ENCODE measurements around the gene ANKMY1. TPM values are rescaled to one million over a fixed set of nuclear protein-coding genes. Genes with fewer than 3 reads are reported as not detected.

ANKMY1 gene
- polyA plus RNA-seq, 1 experiment = 6.8 TPM

GRCh38 chr2:240573516-240574385, 16.0 kb upstream of the ANKMY1 start:
- DNase-seq (ENCODE audit: low read depth) = no peak
- no peak for TF ChIP-seq CTCF (IDR thresholded peaks at IDR 0.05; ENCODE audit: insufficient read depth, low read depth, low read length)

GRCh38 chr2:240573071-240573515, 15.3 kb upstream of the ANKMY1 start:
- ChIA-PET CTCF (interaction anchor here (0.7 to 1.1 kb wide), 2 partner anchors 10 to 56 kb away, joined by 3 read pairs; no protein-coding TSS in a partner anchor), POLR2A (no interaction called here)
- Histone ChIP-seq H3K36me3 (ENCODE audit: control insufficient read depth, insufficient read depth, low read length) (peaks cover 30% of the 10 kb centered on the region), H3K27me3 (ENCODE audit: control insufficient read depth, insufficient read depth, low read length) (no peaks in the 10 kb centered on the region), H3K4me3 (ENCODE audit: low read depth, low read length) (no peak overlapping the region)
- no peak for TF ChIP-seq CTCF (IDR thresholded peaks at IDR 0.05; ENCODE audit: insufficient read depth, low read depth, low read length)
- no peak for DNase-seq (ENCODE audit: low read depth)

More at GRCh38 chr2:240573516-240574385, 16.0 kb upstream of the ANKMY1 start:
- Histone ChIP-seq H3K27me3 (ENCODE audit: control insufficient read depth, insufficient read depth, low read length) (no peaks in the 10 kb centered on the region), H3K36me3 (ENCODE audit: control insufficient read depth, insufficient read depth, low read length) (peaks cover 30% of the 10 kb centered on the region), H3K4me3 (ENCODE audit: low read depth, low read length) (no peak overlapping the region)
- ChIA-PET POLR2A (no interaction called here), CTCF (interaction anchor here (0.7 to 1.1 kb wide), 2 partner anchors 10 to 56 kb away, joined by 3 read pairs; no protein-coding TSS in a partner anchor)

GRCh38 chr2:240572141-240573031, 14.6 kb upstream of the ANKMY1 start:
- POLR2A ChIA-PET = no interaction called here
- no peaks in the 10 kb centered on the region for H3K27me3 ChIP-seq (ENCODE audit: control insufficient read depth, insufficient read depth, low read length)
- CTCF ChIA-PET = interaction anchor here (1.1 kb wide), 1 partner anchor 11 kb away, joined by 3 read pairs; no protein-coding TSS in a partner anchor
- H3K36me3 ChIP-seq (ENCODE audit: control insufficient read depth, insufficient read depth, low read length) = peaks cover 26% of the 10 kb centered on the region
- DNase-seq (ENCODE audit: low read depth) = no peak
- TF ChIP-seq CTCF (IDR thresholded peaks at IDR 0.05; ENCODE audit: insufficient read depth, low read depth, low read length) = no peak
- H3K4me3 ChIP-seq (ENCODE audit: low read depth, low read length) = no peak overlapping the region

GRCh38 chr2:240571314-240571973, 13.7 kb upstream of the ANKMY1 start:
- H3K27me3 ChIP-seq (ENCODE audit: control insufficient read depth, insufficient read depth, low read length) = no peaks in the 10 kb centered on the region
- ChIA-PET POLR2A (no interaction called here), CTCF (interaction anchor here (1.1 kb wide), 1 partner anchor 10 kb away, joined by 3 read pairs; no protein-coding TSS in a partner anchor)
- no peak overlapping the region for H3K4me3 ChIP-seq (ENCODE audit: low read depth, low read length)
- no peak for TF ChIP-seq CTCF (IDR thresholded peaks at IDR 0.05; ENCODE audit: insufficient read depth, low read depth, low read length)
- peaks cover 20% of the 10 kb centered on the region for H3K36me3 ChIP-seq (ENCODE audit: control insufficient read depth, insufficient read depth, low read length)
- no peak for DNase-seq (ENCODE audit: low read depth)

Measured in BJ (cell line).